ENCODE measurements around the gene PDZD2. TPM values are rescaled to one million over a fixed set of nuclear protein-coding genes. Genes with fewer than 3 reads are reported as not detected.

Gene PDZD2
- total RNA-seq, 2 donors from 2014 or later: 6.6 to 14.6 TPM

- TF ChIP-seq CTCF (conservative IDR thresholded peaks at IDR 0.05): no peak
- H3K4me1 ChIP-seq (ENCODE audit: control insufficient read depth, insufficient read depth, low read length): peaks cover 2% of the 10 kb centered on the region
- no peak overlapping the region for H3K4me3 ChIP-seq (ENCODE audit: low read length)
- H3K27me3 Mint-ChIP-seq (ENCODE audit: insufficient read depth): peaks cover 13% of the 10 kb centered on the region
- no peak overlapping the region for H3K4me3 Mint-ChIP-seq
- H3K9ac ChIP-seq (ENCODE audit: extremely low read depth, low read length, poor library complexity, severe bottlenecking): no peak overlapping the region
- no peaks in the 10 kb centered on the region for H3K36me3 ChIP-seq (ENCODE audit: control insufficient read depth, insufficient read depth, low read length)
- H3K36me3 Mint-ChIP-seq (ENCODE audit: low read depth): no peaks in the 10 kb centered on the region
- 89 to 94% methylated on average over 5 to 9 of the region's 11 CpGs for WGBS, 2 experiments (ENCODE audit: insufficient coverage in 1 of 2, insufficient read length in 1 of 2)
- no peaks in the 10 kb centered on the region for H3K9me3 ChIP-seq (ENCODE audit: control insufficient read depth, low read length)
- H3K27ac Mint-ChIP-seq: no peak overlapping the region
- no peaks in the 10 kb centered on the region for H3K9me3 Mint-ChIP-seq
- H3K4me1 Mint-ChIP-seq: peaks cover 21% of the 10 kb centered on the region
- no peak overlapping the region for H3K27ac ChIP-seq (ENCODE audit: low read depth, low read length)
- H3K27me3 ChIP-seq (ENCODE audit: control insufficient read depth, insufficient read depth, low read length, poor library complexity, severe bottlenecking): no peaks in the 10 kb centered on the region
- DNase-seq: no peak
Measured at GRCh38 chr5:31758803-31759425, 120.0 kb downstream of the PDZD2 start.

GRCh38 chr5:31759925-31760324, 121.0 kb downstream of the PDZD2 start:
- Histone ChIP-seq H3K27ac (ENCODE audit: low read depth, low read length) (no peak overlapping the region), H3K4me3 (ENCODE audit: low read length) (no peak overlapping the region), H3K4me1 (ENCODE audit: control insufficient read depth, insufficient read depth, low read length) (no peaks in the 10 kb centered on the region), H3K9me3 (ENCODE audit: control insufficient read depth, low read length) (no peaks in the 10 kb centered on the region), H3K9ac (ENCODE audit: extremely low read depth, low read length, poor library complexity, severe bottlenecking) (no peak overlapping the region), H3K36me3 (ENCODE audit: control insufficient read depth, insufficient read depth, low read length) (no peaks in the 10 kb centered on the region), H3K27me3 (ENCODE audit: control insufficient read depth, insufficient read depth, low read length, poor library complexity, severe bottlenecking) (no peaks in the 10 kb centered on the region)
- no peaks in the 10 kb centered on the region for H3K36me3 Mint-ChIP-seq (ENCODE audit: low read depth)
- no peak for TF ChIP-seq CTCF (conservative IDR thresholded peaks at IDR 0.05)
- 96% methylated on average over 2 of the region's 2 CpGs; no CpG with 5 or more reads in 1 of the 2 experiments for WGBS, 2 experiments (ENCODE audit: insufficient coverage in 1 of 2, insufficient read length in 1 of 2)
- H3K4me1 Mint-ChIP-seq: peaks cover 11% of the 10 kb centered on the region
- no peaks in the 10 kb centered on the region for H3K9me3 Mint-ChIP-seq
- peaks cover 8% of the 10 kb centered on the region for H3K27me3 Mint-ChIP-seq (ENCODE audit: insufficient read depth)
- no peak overlapping the region for H3K4me3 Mint-ChIP-seq
- DNase-seq: no peak
- H3K27ac Mint-ChIP-seq: no peak overlapping the region

GRCh38 chr5:31761877-31762276, 122.9 kb downstream of the PDZD2 start:
- Histone ChIP-seq H3K27me3 (ENCODE audit: control insufficient read depth, insufficient read depth, low read length, poor library complexity, severe bottlenecking) (no peaks in the 10 kb centered on the region), H3K9me3 (ENCODE audit: control insufficient read depth, low read length) (no peaks in the 10 kb centered on the region), H3K9ac (ENCODE audit: extremely low read depth, low read length, poor library complexity, severe bottlenecking) (no peak overlapping the region), H3K4me1 (ENCODE audit: control insufficient read depth, insufficient read depth, low read length) (no peaks in the 10 kb centered on the region), H3K36me3 (ENCODE audit: control insufficient read depth, insufficient read depth, low read length) (no peaks in the 10 kb centered on the region), H3K27ac (ENCODE audit: low read depth, low read length) (no peak overlapping the region), H3K4me3 (ENCODE audit: low read length) (no peak overlapping the region)
- DNase-seq: no peak
- H3K27ac Mint-ChIP-seq: no peak overlapping the region
- no peaks in the 10 kb centered on the region for H3K9me3 Mint-ChIP-seq
- H3K36me3 Mint-ChIP-seq (ENCODE audit: low read depth): no peaks in the 10 kb centered on the region
- no peak overlapping the region for H3K4me3 Mint-ChIP-seq
- H3K4me1 Mint-ChIP-seq: peaks cover 2% of the 10 kb centered on the region
- H3K27me3 Mint-ChIP-seq (ENCODE audit: insufficient read depth): peaks cover 3% of the 10 kb centered on the region
- no peak for TF ChIP-seq CTCF (conservative IDR thresholded peaks at IDR 0.05)
- 89 to 100% methylated on average over 3 to 5 of the region's 5 CpGs for WGBS, 2 experiments (ENCODE audit: insufficient coverage in 1 of 2, insufficient read length in 1 of 2)
